GM21447 (cell line): ENCODE measurements around the gene TRIM66.

Experiments
- ATAC-seq: cut with Tn5 transposase; IDR thresholded peaks from one replicate; pipeline ENCODE4 v1.9.1; 2021; ENCODE audit not compliant: unreplicated experiment

The TRIM66 gene

DNA sequence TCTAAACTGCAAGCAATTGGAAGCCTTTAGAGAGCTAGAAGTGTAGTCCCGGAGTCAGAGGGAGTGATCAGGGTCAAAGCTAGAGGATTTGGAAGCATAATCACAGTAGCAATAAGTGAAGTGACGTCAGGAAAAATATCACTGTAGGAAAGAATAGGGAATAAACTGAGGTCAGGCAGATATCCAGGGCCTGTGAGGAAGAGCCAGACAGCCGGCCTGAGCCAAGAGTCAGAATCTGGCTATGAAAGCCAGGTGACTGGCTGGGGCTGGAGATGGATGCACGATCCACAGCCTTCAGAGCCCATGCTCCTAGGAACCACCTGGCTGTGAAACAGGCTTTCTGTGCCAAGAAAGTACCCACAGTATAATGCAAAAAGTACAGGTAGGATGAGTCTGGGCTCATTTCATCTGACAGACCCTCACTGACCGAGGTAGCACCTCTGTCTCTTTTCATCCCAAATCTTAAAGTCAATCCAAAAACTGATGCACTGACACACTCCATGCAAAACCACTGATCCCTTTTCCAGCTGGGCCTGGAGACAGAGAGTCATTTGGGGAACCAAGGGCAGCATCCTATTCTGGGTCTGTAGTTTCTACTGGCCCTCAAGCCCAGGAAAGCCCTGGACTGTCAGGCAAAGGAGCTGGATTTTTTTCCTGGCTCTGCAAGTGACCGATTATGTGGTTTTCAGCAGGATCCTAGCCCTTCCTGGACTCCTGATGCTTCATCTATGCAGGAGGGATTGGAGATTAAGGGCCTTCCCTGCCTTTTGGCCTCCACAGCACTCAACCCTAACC, 21.3 kb downstream of the TRIM66 start:
- no peak for ATAC-seq

DNA sequence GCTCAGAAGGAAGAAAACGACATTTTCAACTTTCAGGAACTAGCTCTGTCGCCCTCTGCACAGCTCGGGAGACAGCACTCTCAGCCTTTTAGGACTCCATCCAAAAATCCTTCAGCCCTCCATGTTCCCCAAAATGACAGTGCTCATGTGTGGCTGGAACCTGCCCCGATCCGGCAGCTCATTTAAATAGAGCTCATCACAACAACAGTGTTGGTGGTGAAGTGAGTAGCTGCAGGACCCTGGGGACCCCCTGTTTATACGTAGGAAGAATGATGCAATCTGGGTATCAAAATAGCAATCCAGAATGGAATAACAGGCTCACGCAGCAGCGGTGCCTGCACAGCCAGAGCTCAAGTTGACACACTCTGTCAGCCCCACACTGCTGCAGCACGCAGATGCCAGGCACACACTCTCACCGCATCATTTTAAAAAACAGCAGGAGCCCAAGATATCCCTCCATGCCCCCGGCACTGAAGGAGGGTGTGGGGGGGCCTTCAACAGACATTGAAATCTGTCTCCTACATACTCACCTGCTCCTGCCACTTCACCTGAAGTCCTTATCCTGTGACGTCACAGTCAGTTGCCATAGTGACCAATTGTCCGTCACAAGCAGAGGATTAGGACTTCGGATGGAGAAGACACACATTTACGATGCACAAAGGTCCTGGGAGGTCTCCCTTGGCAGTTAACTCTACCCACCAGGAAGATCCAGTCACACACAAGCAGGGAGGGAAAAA, 24.0 kb downstream of the TRIM66 start:
- ATAC-seq: no peak

DNA sequence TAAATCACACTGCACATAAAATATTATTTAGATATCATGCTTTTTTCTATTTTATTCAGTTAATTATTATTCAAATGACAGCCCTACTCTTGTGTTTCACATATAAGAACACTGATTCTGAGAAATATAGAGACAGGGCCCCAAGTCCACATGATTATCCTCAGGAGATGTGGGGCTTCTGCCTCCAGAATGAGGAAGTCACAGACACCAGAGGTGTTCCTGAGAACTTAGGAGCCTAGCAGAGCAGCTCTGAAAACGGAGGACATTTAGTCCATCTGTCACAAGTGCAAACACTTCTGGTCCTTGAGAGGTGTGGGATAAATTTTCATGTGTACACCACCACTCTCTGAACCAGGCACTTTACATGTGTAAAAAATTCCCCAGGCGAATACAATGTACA, 26.2 kb downstream of the TRIM66 start:
- ATAC-seq: no peak

DNA sequence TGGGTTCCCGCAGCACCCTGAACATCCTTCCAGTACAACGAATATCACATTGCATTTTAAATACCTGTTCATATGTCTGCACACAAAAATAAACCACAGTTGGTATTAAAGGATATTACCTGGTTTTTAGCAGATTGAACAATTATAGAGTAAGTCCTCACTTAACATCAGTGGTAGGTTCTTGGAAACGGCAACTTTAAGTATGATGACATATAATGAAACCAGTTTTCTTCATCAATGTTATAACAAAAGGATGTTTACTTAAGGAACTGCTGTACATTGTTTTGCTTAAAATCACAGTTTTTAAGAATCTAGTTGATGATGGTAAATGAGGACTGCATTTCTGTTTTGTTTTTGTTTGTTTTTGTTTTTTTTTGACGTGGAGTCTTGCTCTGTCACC, 28.0 kb downstream of the TRIM66 start:
- no peak for ATAC-seq

DNA sequence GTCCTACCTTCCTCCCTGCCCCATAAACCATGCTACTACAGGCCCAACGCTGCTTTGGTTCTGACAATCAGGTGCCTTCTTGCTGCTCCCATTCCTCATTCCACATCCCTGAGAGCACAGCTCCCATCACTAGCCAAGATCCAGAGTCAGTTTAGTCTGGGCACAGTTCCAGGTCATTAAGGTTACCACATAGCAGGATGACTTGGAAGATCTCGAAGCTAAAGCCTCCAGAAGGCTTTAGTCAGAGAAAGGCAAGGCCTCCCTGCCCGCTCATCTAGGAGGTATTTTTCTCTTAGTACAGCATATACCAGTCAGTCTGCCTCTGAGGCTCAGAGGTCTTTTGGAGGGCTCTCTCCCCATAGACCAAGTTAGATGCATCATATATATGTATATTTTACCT, 30.3 kb downstream of the TRIM66 start:
- ATAC-seq: no peak

DNA sequence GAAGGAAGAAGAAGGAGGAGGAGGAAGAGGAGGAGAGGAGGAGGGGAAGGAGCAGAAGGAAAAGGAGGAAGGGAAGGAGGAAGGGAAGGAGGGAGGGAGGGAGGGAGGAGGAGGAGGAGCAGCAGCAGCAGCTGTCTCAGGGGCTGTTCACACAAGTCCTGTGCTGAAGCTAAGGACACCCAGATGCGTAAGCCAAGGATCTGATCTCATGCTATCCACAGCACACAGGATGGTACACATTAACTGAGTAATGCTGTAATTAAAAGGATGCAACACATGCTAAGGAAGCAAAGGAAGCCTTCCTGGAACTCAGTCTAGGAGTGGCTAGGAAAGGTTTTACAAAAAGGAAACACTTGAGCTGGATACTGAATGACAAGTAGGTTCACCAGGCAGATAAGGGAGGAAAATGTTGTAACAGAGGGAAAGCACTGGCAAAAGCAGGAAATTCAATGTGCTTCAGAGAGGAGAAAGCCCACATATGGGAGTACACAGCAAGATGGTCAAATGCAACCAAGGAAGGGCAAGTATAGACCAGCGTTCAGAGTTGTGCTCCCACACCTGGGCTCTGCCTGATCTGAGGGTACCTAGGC, 32.0 kb downstream of the TRIM66 start:
- ATAC-seq: no peak

DNA sequence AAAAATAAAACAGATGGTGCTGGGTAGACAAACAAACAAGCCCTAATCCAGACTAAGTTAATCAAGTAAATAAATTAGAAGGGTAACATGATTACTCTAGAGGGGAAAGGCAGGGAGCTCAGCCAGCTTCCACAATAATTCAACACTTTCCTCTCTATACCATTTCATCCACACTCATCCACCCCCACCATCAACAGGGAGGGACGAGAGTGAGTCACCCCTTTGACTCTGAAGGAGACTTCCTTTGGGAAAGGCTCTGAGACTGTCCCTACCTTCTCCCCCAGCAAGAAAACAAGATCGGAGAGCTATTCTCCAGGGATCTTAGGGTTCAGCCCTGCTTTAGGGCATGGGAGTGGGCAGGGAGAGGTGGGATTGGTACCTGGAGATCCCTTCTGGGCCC, 33.1 kb downstream of the TRIM66 start:
- ATAC-seq: no peak

DNA sequence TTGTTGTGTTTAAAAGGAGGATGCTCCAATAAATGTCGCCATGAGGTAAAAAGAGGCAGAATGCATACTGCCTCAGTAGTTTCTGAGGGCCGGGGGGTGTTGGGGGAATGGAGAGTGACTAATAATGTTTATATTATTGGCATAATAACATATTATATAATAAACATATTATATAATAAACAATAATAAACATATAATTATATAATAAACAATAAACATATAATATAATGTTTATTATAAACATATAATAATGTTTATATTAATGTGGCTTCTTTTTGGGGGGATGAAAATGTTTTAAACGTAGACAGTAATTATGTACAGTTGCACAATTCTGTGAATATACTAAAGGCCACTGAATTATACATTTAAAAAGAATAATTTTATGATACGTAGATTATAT, 35.6 kb downstream of the TRIM66 start:
- no peak for ATAC-seq

DNA sequence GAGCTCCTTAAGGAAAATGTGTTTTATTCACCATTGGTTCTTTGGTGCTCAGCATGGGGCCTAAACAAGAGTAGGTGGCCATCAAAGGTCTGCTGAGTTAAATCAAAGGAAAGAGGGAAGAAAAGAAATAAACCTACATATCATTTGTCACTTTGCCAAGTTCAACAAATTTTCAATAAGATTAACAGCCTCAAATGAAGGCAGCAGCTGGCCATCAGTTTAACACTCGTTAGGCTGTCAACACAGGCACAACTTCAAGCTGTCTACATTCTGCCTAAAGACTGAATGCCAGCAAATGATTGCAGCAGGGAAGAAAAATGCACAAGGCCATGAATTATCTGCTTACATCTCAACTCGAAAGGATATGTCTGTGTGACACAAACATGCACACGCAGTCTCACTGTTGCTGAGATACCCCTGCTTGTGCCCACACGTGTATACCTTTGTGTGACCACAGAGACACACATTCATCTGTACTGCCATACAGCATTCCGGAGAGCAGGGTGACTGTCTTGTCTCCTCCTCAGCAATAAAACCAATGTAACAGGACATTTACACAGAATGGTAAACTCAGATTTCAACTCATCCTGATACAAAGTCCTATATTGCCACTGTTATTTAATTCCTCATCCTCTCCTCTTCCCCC, 40.1 kb downstream of the TRIM66 start:
- ATAC-seq: no peak

DNA sequence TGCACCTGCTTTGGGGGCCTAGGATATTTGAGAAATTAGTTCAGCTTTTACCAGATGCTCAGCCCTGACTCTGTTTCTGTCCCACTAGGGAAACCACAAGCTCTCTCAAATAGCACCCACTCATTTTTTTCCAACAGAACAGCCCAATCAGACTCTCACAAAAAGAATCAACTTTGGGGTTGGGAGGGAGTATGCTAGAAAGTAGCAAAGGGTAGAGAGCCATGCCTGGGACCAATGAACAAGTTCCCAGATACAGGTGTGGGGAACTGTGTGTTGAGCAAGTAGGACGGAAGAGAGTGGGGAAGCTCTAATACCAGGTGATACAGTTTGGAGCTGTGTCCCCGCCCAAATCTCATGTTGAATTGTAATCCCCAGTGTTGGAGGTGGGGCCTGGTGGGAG, 41.1 kb downstream of the TRIM66 start:
- ATAC-seq: no peak

DNA sequence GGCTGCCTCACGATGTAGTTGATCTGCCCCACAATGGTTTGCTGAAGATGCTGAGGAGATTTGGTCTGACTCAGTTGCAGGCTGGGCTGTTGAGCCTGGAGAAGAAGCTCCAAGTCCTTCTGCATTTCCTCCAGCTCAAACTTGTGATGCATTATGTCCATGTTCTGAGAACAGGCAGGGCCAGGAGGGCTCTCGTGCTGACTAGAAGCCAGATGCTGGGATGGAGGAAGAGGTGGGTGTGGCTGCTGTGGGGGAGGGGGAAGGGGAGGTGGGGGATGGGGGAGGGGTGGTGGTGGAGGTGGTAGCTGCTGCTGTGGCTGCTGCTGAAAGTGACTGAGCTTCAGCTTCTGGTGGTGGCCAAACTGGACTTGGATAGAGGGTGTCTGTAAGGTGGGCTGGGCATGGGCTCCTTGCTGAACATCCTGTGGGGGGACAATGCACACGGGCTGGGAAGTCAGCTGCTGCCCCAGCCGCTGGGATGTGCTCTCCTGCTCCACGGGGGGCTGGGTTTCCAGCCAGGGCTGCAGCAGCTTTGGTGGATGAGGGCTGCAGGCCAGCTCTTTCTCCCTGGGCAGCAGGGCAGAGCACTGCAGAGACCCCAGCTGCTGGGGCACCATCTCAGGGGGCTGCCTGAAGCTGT, 42.1 kb downstream of the TRIM66 start:
- no peak for ATAC-seq

DNA sequence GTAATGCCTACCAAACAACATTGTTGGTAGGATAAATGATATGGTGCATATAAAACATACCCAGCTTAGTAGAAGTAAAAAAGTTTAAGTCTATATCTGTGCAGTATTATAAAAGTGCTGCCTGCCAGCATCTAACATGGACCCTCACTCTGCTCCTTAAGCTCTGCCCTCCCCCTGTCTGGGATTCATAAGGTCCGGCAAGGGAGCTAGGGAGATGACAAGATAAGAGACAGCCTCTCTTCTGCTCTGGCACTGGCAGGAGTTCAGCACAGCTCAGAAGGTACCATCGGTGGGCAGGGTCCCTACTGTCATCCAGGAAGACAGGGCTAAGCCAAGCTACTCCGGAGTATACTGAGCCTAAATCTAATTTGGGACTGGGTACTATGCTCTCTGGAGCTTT, 42.8 kb downstream of the TRIM66 start:
- no peak for ATAC-seq

DNA sequence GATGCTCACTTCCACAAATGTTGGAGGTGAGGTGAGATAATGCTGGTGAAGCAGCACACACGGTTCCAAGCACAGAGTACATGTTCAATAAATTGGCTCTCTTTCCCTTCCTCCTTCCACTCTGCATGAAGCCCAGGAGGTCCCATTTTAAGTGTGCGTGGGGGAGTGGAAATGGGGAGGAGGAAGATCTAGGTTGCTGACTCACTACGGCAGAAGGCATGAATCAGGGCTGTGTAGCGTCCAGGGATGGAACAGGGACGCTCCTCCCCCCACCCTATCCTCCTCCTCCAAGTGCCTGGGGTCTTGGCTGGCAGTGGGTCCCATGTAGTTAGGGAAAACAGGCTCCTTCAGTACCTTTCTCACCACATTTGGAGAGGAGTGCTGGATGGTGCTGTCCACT, 44.2 kb downstream of the TRIM66 start:
- ATAC-seq: no peak

DNA sequence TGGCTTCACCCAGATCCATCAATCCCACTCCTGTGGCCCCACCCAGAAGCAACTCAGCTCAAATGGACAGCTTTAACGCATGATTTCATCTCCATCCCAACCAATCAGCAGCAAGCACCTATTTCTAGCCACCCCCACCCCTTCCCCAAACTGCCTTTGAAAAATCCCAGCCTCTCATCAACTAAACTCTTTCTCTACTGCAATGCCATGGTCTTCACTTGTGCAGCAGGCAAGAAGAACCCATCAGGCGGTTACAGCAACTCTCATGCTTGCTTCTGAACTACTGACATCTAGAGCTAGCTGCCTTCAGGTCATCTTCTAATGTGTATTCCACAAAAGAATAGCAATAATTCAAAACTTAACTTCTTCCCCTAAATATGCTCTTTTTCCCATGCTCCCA, 46.3 kb downstream of the TRIM66 start:
- ATAC-seq: no peak

DNA sequence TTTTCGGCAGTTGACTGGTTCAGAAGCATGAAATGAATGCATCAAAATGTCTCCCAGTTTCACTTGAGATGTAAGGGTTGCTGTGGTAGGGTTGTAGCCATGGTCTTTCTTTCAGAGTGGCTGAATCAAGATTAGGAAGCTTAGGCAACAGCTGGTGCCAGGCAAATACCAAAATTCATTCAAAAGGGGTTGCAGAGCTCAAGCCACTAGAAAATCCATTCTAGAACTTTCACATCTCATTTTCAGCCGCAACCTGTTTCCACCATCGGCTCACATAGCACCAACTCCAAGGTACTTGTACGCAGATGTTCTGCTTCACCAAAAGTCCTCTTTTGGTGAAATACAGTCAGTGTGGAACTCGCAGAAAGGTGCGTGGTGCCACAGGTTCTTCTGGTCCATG, 48.0 kb downstream of the TRIM66 start:
- no peak for ATAC-seq

DNA sequence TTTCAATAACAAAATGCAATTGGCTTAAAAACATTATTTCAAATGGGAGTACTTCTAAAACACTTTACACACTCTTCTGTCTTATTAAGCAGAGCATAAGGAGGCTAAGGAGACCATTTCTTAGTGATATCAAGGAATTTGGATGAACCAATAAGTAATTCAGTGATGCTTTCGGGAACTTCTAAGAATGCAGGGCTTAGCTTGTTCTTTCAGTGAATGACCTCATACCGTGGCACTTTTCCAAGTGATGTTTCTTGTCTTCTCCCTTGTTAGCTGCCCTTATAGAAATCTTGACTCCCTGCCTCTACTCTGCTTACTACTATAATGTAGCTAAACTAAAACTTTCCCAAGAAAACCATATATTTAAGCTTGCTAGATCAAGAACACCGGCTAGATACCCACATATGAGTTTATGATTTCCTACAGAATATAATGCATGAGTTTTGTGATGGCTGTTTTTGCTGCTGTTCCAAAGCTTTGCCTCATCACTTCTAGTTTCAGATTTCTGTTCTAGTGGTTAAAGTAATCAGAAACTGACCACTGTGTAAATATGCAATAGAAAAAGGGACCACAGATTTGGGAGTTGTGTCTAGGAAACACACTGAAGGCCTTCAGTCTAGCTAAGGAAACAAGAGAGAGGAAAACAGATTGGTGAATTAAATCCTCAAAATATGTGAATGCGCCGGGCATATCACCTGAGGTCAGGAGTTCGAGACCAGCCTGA, 50.9 kb downstream of the TRIM66 start:
- ATAC-seq: no peak

DNA sequence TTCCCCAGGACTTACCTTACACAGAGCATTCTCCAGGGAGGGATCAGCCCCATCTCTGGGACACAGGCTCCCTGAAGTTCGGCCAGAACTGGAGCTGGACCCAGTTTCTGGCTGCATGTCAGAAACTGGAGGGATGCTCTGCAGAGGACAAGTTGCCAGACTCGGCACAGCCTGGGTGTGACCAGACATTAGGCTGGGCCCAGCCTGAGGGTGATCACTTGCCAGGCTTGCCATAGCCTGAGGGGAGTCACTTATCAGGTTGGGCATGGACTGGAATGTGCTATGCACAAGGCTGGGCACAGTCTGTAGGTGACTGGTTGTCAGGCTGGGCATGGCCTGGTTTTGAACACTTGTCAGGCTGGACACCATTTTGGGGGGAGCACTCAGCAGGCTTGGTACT, 57.8 kb downstream of the TRIM66 start:
- ATAC-seq: no peak

DNA sequence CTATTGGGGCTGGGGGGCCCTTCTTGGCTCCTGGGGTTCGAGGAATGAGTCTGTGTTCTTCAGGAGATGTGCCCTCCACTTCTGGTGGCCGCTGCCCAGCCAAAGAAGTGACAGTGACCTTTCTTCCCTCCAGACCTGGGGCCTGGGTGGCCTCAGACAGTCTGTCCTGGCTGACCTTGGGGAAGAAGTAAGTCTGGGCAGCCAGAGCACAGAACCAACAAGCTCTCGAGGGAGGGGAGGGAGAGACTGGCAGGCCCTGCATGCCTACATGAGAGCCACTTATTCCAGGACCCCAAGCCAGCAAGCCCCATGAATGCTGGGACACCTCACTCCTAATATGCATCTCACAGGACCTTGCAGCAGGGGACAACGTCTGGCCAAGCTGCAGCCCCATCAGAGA, 61.3 kb downstream of the TRIM66 start:
- ATAC-seq: no peak

DNA sequence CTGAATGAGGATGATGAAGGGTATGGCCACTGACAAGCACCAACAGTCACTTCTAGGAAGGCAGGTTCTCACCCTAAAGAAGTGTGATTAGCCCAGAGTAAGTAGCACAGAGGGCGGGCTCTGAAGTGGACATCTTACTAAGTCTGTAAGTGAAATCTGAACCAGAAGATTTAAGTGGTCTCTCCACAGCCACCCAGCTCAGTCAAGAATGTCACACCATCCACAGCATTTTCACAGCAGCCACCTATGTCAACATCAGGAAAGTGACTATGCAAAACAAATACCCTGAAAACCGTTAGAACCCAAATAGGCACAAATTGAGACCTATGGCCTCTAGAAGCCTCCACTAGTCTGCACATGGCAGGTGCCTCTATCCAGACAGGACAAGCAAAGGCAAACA, 65.4 kb downstream of the TRIM66 start:
- ATAC-seq: no peak

DNA sequence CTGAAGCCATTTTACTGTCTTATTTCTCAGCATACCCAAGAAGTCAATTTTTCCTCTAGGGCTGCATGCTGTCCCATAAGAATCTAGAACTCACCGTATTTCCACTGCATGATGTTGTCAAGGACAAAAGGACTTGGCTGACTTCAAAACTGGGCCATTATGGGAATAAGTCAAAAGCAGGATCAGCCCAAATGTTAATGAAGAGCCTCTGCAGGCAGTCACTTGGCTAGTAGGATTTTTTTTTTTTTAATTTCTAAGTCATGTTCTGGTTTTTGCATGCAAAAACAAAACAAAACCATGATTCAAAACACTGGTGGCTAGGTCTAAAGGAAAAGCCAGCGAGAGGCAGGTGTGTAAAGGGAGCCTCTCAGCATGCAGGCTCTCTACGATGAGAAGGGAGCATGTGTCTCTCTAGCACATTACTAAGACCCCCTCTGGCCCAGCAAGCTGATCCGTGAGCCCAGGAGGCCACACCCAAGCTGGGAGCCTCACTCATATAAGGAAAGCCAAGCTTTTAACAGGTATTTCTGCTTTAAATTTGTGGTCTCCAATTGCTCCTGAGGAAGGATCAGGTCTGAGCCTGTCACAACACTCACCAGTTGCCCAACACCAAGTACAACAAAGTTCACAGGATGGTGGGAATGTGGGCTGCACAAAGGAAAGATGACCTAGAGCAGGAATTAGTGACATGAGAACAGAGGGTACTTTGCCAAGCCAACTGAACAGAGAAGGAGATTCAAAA, 67.0 kb downstream of the TRIM66 start:
- no peak for ATAC-seq
